A549 (cell line): ENCODE measurements around the gene MITF. TPM values are rescaled to one million over a fixed set of nuclear protein-coding genes. Genes with fewer than 3 reads are reported as not detected.
A peak's percentile ranks its signal among the peaks of the same experiment; 100 is the strongest.

Source experiments
- ATAC-seq, 2 experiments: fragments of 200-7000 bp in 1 of 2; fragments of >200 bp in 1 of 2; cut with Nextera tagmentation in 1 of 2; cut with Tn5 transposase in 1 of 2; 3 replicates each; pipeline versions ENCODE4 v1.8.0 to v1.9.1; 2018 to 2020; ENCODE audit warnings: mild to moderate bottlenecking in 1 of 2, moderate library complexity in 1 of 2
- CTCF ChIA-PET: fragments of 300-600 bp; sonication (Branson Sonifier 250); formaldehyde crosslinking; extraction: SDS; loops from one replicate; lab custom pipeline; 2021; ENCODE audit warnings: antibody characterized with exemption, inconsistent platforms; lab: Yijun Ruan, JAX
- POLR2A ChIA-PET: fragments of 350-600 bp; formaldehyde crosslinking; extraction: SDS; loops from one replicate; lab custom pipeline; 2021; ENCODE audit warnings: antibody characterized with exemption, inconsistent platforms; lab: Yijun Ruan, JAX
- DNase-seq, 2 experiments: peaks; one replicate each; pipeline versions ENCODE4 v3.0.0 to v3.0.0-alpha.2; 2011 to 2016; ENCODE audit warnings: low read depth in 1 of 2, low spot score in 1 of 2
- FAIRE-seq: peaks from 2 replicates; lab custom pipeline; 2011; peaks lifted over from hg19 to GRCh38; lab: Jason Lieb, UNC
- H3K27ac ChIP-seq, 2 experiments: fragments of >200 bp; sonication (Bioruptor Twin); formaldehyde crosslinking; 3 replicates each; pipeline ENCODE4 v1.5.1; 2016 to 2017
- H3K4me1 ChIP-seq: fragments of >200 bp; sonication (Bioruptor Twin); formaldehyde crosslinking; 3 replicates; pipeline ENCODE4 v1.6.1; 2016
- H3K4me2 ChIP-seq: fragments of >200 bp; sonication (Bioruptor Twin); formaldehyde crosslinking; 3 replicates; pipeline ENCODE4 v1.6.1; 2016
- H3K4me3 ChIP-seq: fragments of >200 bp; sonication (Bioruptor Twin); formaldehyde crosslinking; 3 replicates; pipeline ENCODE4 v1.5.1; 2016
- H3K9me3 ChIP-seq: fragments of >200 bp; sonication (Bioruptor Twin); formaldehyde crosslinking; 3 replicates; pipeline ENCODE4 v1.6.1; 2016
- CBX2 ChIP-seq: fragments of 200-600 bp; sonication (generic); IDR thresholded peaks from 2 replicates; pipeline ENCODE4 v1.6.1; 2016; ENCODE audit warnings: low read depth, mild to moderate bottlenecking, borderline replicate concordance
- CBX8 ChIP-seq: fragments of 200-600 bp; sonication (generic); IDR thresholded peaks from 2 replicates; pipeline ENCODE4 v1.6.1; 2016
- CEBPB ChIP-seq, 2 experiments: fragments of >200 bp in 1 of 2; sonication (Bioruptor Twin) in 1 of 2; formaldehyde crosslinking in 1 of 2; IDR thresholded peaks; 2 replicates each; pipeline ENCODE4 v1.6.1; 2012 to 2016
- CHD4 ChIP-seq: fragments of 200-600 bp; sonication (generic); IDR thresholded peaks from 2 replicates; pipeline ENCODE4 v1.6.1; 2016; ENCODE audit warnings: antibody characterized with exemption, mild to moderate bottlenecking, borderline replicate concordance
- CTCF ChIP-seq: fragments of >200 bp; sonication (Bioruptor Twin); formaldehyde crosslinking; IDR thresholded peaks from 3 replicates; pipeline ENCODE4 v1.5.1; 2016
- GATA3 ChIP-seq: IDR thresholded peaks from 2 replicates; pipeline ENCODE4 v1.6.1; 2012; ENCODE audit warnings: borderline replicate concordance
- HOXA7 ChIP-seq: fragments of 250-450 bp; sonication (Bioruptor Pico); IDR thresholded peaks from 2 replicates; pipeline ENCODE4 v1.5.0; 2020; ENCODE audit warnings: mild to moderate bottlenecking, moderate library complexity
- HOXB13 ChIP-seq: fragments of 250-450 bp; sonication (Bioruptor Pico); IDR thresholded peaks from 2 replicates; pipeline ENCODE4 v1.5.0; 2020; ENCODE audit warnings: low read depth, mild to moderate bottlenecking, moderate library complexity
- HOXB5 ChIP-seq: fragments of 250-450 bp; sonication (Bioruptor Pico); IDR thresholded peaks from 2 replicates; pipeline ENCODE4 v1.5.0; 2020; ENCODE audit warnings: mild to moderate bottlenecking, moderate library complexity
- JUN ChIP-seq, 2 experiments: fragments of >200 bp; sonication (Bioruptor Twin); formaldehyde crosslinking; IDR thresholded peaks; 2 replicates in 1 of 2; 3 replicates in 1 of 2; pipeline ENCODE4 v1.6.1; 2016 to 2017
- KDM1A ChIP-seq: fragments of 200-600 bp; sonication (generic); IDR thresholded peaks from 2 replicates; pipeline ENCODE4 v1.6.1; 2016; ENCODE audit warnings: low read depth, mild to moderate bottlenecking
- KDM5A ChIP-seq: fragments of 200-600 bp; sonication (generic); IDR thresholded peaks from 2 replicates; pipeline ENCODE4 v1.6.1; 2016; ENCODE audit warnings: antibody characterized with exemption, mild to moderate bottlenecking
- MAFK ChIP-seq: fragments of 450-650 bp; IDR thresholded peaks from 2 replicates; pipeline ENCODE4 v1.6.1; 2014; ENCODE audit not compliant: partially characterized antibody
- MYC ChIP-seq: IDR thresholded peaks from 2 replicates; pipeline ENCODE4 v1.6.1; 2012; ENCODE audit warnings: mild to moderate bottlenecking, inconsistent platforms, low read length, improper control_type of control experiment, borderline replicate concordance
- NPAS2 ChIP-seq: fragments of 250-450 bp; sonication (Bioruptor Pico); IDR thresholded peaks from 2 replicates; pipeline ENCODE4 v1.8.0; 2022; ENCODE audit warnings: mild to moderate bottlenecking, moderate library complexity, borderline replicate concordance
- RAD21 ChIP-seq, 2 experiments: fragments of >200 bp in 1 of 2; sonication (Bioruptor Twin) in 1 of 2; formaldehyde crosslinking in 1 of 2; IDR thresholded peaks in 1 of 2; conservative IDR thresholded peaks in 1 of 2; 2 replicates in 1 of 2; 3 replicates in 1 of 2; pipeline ENCODE4 v1.6.1; 2012 to 2018; ENCODE audit warnings: inconsistent platforms in 1 of 2
- REST ChIP-seq: fragments of 200-600 bp; sonication (generic); IDR thresholded peaks from 2 replicates; pipeline ENCODE4 v1.6.1; 2016; ENCODE audit warnings: antibody characterized with exemption, mild to moderate bottlenecking, moderate library complexity
- SMC3 ChIP-seq: fragments of >200 bp; sonication (Bioruptor Twin); formaldehyde crosslinking; IDR thresholded peaks from 3 replicates; pipeline ENCODE4 v1.6.1; 2018; ENCODE audit warnings: inconsistent platforms
- SREBF2 ChIP-seq: fragments of 450-650 bp; IDR thresholded peaks from 2 replicates; pipeline ENCODE4 v1.6.1; 2014; ENCODE audit warnings: mild to moderate bottlenecking, moderate library complexity
- ZFP36 ChIP-seq: fragments of 450-650 bp; IDR thresholded peaks from 2 replicates; pipeline ENCODE4 v1.6.1; 2014; ENCODE audit warnings: borderline replicate concordance; ENCODE audit not compliant: partially characterized antibody
- ZNF302 ChIP-seq: fragments of 250-450 bp; sonication (Bioruptor Pico); IDR thresholded peaks from 2 replicates; pipeline ENCODE4 v1.9.0; 2021; ENCODE audit warnings: inconsistent platforms, mild to moderate bottlenecking, moderate library complexity
- ZSCAN20 ChIP-seq: fragments of 250-450 bp; sonication (Bioruptor Pico); IDR thresholded peaks from 2 replicates; pipeline ENCODE4 v1.8.0; 2022; ENCODE audit warnings: mild to moderate bottlenecking, moderate library complexity
- WGBS: methylation state at CpG from one replicate; pipeline ENCODE4 v1.1.6; 2017; ENCODE audit errors: missing lambda C conversion rate; 5-methylcytosine and 5-hydroxymethylcytosine counted together
- polyA plus RNA-seq, 4 experiments: library from polyadenylated mRNA; depleted of rRNA in 3 of 4; stranded (reverse); fragments of >200 nt; fragmentation: RNase III in 1 of 4; extraction: RNeasy Plus Mini Kit Qiagen cat#74134 plus additional on column Dnase treatment in 1 of 4; gene quantifications; 2 replicates in 3 of 4; 3 replicates in 1 of 4; pipeline ENCODE4 v1.2.3, GENCODE V29; 2011 to 2017

Gene MITF
- polyA plus RNA-seq, 2 of the 4 experiments (the other 2 are of a cell fraction), result 14.3 to 15.9 TPM

- no peak for TF ChIP-seq REST
These were observed 18.4 kb upstream of the MITF start (continued) for GRCh38 chr3:69720824-69721223.

- ChIA-PET CTCF (no interaction called here), POLR2A (no interaction called here)
- Histone ChIP-seq H3K4me1 (peaks cover 10% of the 10 kb centered on the region; the same call in 2 of the 3 replicates), H3K4me3 (no peak overlapping the region), H3K4me2 (no peak overlapping the region), H3K27ac (no peak overlapping the region), H3K9me3 (no peaks in the 10 kb centered on the region)
- TF ChIP-seq CBX2, result no peak
- no peak for TF ChIP-seq KDM5A
- no peak for TF ChIP-seq CHD4
- no peak for TF ChIP-seq CEBPB (IDR thresholded peaks at IDR 0.05)
- TF ChIP-seq HOXA7 (CRISPR knock-in tag), result no peak
- TF ChIP-seq ZFP36, result no peak
- TF ChIP-seq GATA3, result no peak
- TF ChIP-seq JUN (IDR thresholded peaks at IDR 0.05), result no peak
- TF ChIP-seq HOXB13 (CRISPR knock-in tag), result no peak
- TF ChIP-seq HOXB5 (CRISPR knock-in tag), result no peak
- TF ChIP-seq NPAS2 (CRISPR knock-in tag), result no peak
- no peak for TF ChIP-seq KDM1A
- TF ChIP-seq ZNF302 (CRISPR knock-in tag), result no peak
- TF ChIP-seq CBX8, result no peak
- TF ChIP-seq MYC, result no peak
- no peak for TF ChIP-seq CTCF
- no peak for TF ChIP-seq MAFK
- TF ChIP-seq SMC3, result no peak
- 93% methylated on average over 4 of the region's 4 CpGs for WGBS
- FAIRE-seq (no peak), DNase-seq (no peak), ATAC-seq (no peak)
These were observed 15.9 kb upstream of the MITF start for GRCh38 chr3:69723389-69723788.

GRCh38 chr3:69724722-69725435 lies 14.4 kb upstream of the MITF start:
- H3K9me3 ChIP-seq, result no peaks in the 10 kb centered on the region
- TF ChIP-seq CBX8, result no peak
- TF ChIP-seq RAD21 (conservative IDR thresholded peaks at IDR 0.05 in 1 of 2, IDR thresholded peaks at IDR 0.05 in 1 of 2), result no peak
- no peak for TF ChIP-seq HOXB13 (CRISPR knock-in tag)
- TF ChIP-seq ZSCAN20, result no peak
- TF ChIP-seq KDM1A, result no peak
- TF ChIP-seq SREBF2, result no peak
- TF ChIP-seq, all 56 proteins: peak for 0
- H3K4me3 ChIP-seq, result no peak overlapping the region
- peaks cover 10% of the 10 kb centered on the region; the same call in 2 of the 3 replicates for H3K4me1 ChIP-seq
- POLR2A ChIA-PET, result interaction anchor here (0.5 kb wide), 1 partner anchor 60 kb away, joined by 3 read pairs; no protein-coding TSS in a partner anchor
- CTCF ChIA-PET, result interaction anchor here (3.2 kb wide), 1 partner anchor 68 kb away, joined by 9 read pairs; no protein-coding TSS in a partner anchor
- no peak for FAIRE-seq
- peak; percentile 43 to 47; a peak in 2 of 6 replicates for ATAC-seq
- H3K4me2 ChIP-seq, result peak overlapping the region; percentile 42
- DNase-seq, result peak in 1 of 2 experiments; percentile 47
- 56% methylated on average over 2 of the region's 2 CpGs for WGBS
- peak overlapping the region in 1 of 2 experiments; percentile 50; a peak in 3 of 6 replicates for H3K27ac ChIP-seq
